IPS DF 19.7 (cell line): ENCODE measurements around the gene BROX.

Source experiments
- DNase-seq: peaks from one replicate; pipeline ENCODE4 v3.0.0-alpha.2; 2013; ENCODE audit warnings: low read depth, low spot score

The BROX gene

GRCh38 chr1:222772996-222773379 lies 60.6 kb downstream of the BROX start:
- no peak for DNase-seq

GRCh38 chr1:222777463-222777862 lies 65.1 kb downstream of the BROX start:
- DNase-seq = no peak

- no peak for DNase-seq
These were observed 65.6 kb downstream of the BROX start for GRCh38 chr1:222777977-222778376.

DNA sequence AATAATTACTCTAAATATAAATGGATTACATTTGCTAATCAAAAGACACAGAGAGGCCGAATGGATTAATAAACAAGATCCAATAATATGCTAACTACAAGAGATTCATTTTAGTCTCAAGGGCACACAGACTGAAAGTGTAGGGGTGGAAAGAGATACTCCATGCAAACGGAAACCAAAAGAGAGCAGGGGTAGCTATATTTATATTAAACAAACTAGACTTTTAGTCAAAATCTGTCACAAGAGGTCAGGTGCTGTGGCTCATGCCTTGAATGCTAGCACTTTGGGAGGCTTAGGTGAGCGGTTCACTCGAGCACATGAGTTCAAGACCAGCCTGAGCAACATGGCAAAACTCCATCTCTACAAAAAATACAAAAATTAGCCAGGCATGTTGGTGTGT lies 68.9 kb downstream of the BROX start:
- no peak for DNase-seq

- no peak for DNase-seq
These were observed 70.7 kb downstream of the BROX start for GRCh38 chr1:222783051-222783450.

- no peak for DNase-seq
These were observed 72.0 kb downstream of the BROX start for GRCh38 chr1:222784371-222784770.
